GM12872 (cell line): ENCODE measurements around the gene TMEM11.

Experiments
- CTCF ChIP-seq: IDR thresholded peaks from 3 replicates; pipeline ENCODE4 v1.5.1; 2011; ENCODE audit warnings: low read depth, mild to moderate bottlenecking, low read length, moderate library complexity; ENCODE audit not compliant: insufficient read depth

Gene TMEM11

GRCh38 chr17:21213638-21214014 lies 335 bp downstream of the TMEM11 start:
- no peak for TF ChIP-seq CTCF

- TF ChIP-seq CTCF: no peak
Observed at GRCh38 chr17:21212826-21213637, 929 bp downstream of the TMEM11 start.

GRCh38 chr17:21211825-21212479 lies 2.0 kb downstream of the TMEM11 start:
- TF ChIP-seq CTCF: no peak

- no peak for TF ChIP-seq CTCF
Observed at GRCh38 chr17:21210411-21211076, 3.4 kb downstream of the TMEM11 start.

- no peak for TF ChIP-seq CTCF
Observed at GRCh38 chr17:21209511-21210175, 4.3 kb downstream of the TMEM11 start.

GRCh38 chr17:21208352-21208751 lies 5.6 kb downstream of the TMEM11 start:
- no peak for TF ChIP-seq CTCF

GRCh38 chr17:21204935-21205334 lies 9.0 kb downstream of the TMEM11 start:
- TF ChIP-seq CTCF: no peak
